Fibroblast of skin of scalp (primary cell): Measurements from ENCODE around the gene TOMM5.
A peak's percentile ranks its signal among the peaks of the same experiment; 100 is the strongest.

Experiments
- DNase-seq: peaks from one replicate; pipeline ENCODE4 v3.0.0-alpha.2; 2013

The TOMM5 gene

GRCh38 chr9:37561682-37562081 lies 30.7 kb downstream of the TOMM5 start:
- DNase-seq, result no peak

DNA sequence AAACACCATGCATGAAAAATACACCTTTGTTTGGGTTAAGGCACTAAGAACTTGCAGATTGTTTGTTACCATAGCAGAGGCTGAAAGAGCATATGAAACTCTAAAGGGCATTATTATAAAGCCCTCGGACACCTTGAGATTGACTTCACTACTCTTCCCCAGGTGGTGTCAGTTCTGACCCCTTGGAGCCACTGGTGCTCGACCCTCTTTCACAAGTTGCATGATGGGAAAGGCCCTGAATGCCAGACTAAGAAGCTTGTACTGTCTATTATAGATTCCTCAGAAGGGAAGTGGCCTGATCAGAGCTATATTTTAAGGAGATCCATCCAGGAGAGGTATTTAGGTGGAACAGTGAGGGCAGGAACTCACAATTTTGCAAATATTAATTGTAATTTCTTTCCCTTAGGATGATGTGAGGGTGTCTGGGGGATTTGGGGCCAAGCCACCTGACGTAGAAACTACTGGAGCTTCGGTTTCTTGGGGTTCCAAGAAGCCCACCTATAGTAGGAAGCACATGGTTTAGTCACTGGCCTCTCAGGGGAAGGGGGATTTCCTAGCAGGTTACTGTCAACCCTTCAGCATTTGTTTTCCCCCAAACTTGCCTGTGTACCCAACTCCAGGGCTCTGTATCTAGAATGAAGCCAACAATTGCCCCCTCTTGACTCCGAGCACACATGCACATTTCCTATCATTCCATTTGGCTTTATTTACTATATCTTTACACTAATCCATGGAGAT lies 32.4 kb downstream of the TOMM5 start:
- DNase-seq, result no peak

GRCh38 chr9:37559125-37559524 lies 33.3 kb downstream of the TOMM5 start:
- no peak for DNase-seq

GRCh38 chr9:37555786-37556185 lies 36.6 kb downstream of the TOMM5 start:
- peak; percentile 76 for DNase-seq

- DNase-seq, result peak; percentile 33
Measured at GRCh38 chr9:37554318-37554717, 38.1 kb downstream of the TOMM5 start.

DNA sequence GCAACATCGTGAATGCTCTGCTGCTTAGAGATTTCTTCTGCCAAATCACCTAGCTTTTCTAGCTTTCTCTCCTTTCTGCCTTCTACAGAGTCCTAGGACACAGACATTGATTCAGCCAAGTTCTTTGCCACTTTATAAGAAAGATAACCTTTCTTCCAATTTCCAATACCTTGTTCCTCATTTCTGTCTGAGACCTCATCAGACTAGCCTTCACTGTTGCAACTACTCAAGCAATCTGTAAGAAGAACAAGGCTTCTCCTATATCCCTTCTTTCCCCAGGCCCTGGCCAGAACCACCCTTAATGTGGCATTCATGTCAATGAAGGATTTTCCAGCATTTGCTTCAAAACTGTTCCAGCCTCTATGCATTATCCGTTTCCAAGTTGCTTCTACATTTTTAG lies 40.5 kb downstream of the TOMM5 start:
- no peak for DNase-seq

DNA sequence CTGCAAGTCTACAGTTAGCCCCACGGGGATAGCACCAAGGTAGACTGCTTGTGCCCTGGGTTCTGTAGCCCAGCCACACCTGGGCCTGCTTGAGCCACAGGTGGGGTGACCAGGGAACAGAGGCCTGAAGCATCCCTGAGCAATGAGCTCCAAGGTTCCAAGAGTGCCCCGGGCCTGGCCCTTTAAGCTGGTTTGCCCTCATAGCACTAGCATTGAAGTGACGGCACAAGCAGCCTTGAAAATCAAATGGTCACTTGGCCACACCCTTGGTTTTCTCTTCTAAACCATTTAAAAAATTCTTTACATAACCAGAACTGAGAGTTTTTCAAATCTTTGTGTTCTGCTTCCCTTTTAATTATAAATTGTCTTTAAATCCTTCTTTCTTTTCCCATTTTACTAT lies 40.9 kb downstream of the TOMM5 start:
- DNase-seq, result no peak

DNA sequence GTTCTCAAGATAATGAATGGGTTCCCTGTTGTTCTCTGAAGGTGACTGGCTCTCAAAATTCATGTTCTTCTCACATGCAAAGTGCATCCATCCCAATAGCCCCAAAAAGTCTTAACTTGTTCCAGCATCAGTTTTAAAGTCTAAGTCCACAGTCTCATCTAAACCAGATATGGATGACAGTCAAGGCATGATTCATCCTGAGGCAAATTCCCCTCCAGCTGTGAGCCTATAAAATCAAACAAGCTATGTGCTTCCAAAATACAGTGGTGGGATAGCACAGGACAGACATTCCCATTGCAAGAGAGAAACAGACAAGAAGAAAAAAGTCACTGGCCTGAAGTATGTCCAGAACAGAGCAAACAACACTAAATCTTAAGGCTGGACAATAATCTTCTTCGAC lies 41.6 kb downstream of the TOMM5 start:
- DNase-seq, result peak; percentile 72

DNA sequence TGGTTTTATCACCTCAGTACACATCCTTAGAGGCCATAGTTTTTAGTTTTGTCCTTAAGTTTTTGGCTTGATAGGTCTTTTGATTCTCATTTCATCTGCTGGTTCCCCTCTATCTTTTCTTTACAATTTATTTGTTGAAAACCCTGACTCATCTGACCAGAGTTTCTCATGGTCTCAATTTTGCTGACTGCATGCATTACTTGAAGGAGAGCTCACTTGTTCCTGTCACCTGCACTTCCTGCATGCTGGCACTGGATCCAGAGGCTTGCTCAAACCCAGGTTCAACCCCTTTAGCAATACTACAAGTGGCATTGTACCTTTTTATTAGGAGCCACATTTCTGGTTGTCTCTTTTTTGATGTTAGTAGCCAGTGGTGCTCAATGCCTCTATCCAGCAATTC lies 42.9 kb downstream of the TOMM5 start:
- no peak for DNase-seq

DNA sequence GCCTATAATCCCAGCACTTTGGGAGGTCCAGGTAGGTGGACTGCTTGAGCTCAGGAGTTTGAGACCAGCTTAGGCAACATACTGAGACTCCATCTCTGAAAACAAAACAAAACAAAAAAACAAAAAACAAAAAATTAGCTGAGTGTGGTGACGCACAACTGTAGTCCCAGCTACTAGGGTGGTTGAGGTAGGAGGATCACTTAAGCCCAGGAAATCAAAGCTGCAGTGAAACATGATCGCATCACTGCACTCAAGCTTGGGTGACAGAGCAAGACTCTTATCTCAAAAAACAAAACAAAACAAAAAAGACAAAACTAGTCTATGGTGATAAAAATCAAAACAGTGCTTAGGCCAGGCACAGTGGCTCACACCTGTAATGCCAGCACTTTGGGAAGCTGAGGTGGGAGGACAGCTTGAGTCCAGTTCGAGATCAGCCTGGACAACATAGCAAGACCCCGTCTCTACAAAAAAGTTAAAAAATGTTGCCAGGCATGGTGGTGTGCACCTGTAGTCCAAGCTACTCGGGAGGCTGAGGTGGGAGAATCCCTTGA lies 45.0 kb downstream of the TOMM5 start:
- DNase-seq, result no peak

DNA sequence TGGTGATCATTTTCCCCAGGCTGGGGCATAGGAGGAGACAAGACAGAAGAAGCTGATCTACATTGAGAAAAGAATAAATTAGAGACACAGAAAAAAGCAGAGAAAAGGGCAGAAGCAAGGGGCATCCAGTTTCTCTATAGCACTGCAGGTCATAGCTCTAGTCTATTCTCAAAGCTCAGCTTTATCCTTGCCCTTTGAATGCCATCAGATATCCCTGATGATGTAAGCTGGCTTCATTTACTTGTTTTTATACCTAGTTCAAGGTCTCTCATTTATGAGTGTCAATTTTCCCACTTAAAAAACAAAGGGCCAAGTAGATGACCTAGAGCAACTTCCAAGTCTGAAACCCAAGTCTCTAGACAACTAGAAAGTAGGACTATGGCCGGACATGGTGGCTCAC lies 48.9 kb downstream of the TOMM5 start:
- no peak for DNase-seq

DNA sequence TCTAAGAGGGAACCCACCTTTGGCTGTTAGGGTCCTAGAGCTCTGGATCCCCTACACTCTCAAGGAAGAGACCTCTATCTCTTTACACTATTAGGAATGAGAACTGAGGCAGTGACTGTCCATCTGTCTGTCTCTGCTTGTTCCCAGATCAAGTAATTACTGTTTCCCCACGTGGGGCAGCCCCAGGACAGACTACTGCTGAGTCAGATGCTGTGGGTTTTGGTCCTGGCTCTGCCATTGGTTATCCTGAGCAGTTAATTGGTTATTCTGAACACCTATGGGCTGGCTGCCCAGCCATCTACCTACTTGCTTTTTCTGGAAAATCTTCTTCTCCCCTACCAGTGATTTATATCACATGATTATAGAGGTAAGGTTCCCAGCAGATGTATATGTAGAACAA lies 49.5 kb downstream of the TOMM5 start:
- no peak for DNase-seq

- no peak for DNase-seq
Measured at GRCh38 chr9:37542488-37542887, 49.9 kb downstream of the TOMM5 start.

DNA sequence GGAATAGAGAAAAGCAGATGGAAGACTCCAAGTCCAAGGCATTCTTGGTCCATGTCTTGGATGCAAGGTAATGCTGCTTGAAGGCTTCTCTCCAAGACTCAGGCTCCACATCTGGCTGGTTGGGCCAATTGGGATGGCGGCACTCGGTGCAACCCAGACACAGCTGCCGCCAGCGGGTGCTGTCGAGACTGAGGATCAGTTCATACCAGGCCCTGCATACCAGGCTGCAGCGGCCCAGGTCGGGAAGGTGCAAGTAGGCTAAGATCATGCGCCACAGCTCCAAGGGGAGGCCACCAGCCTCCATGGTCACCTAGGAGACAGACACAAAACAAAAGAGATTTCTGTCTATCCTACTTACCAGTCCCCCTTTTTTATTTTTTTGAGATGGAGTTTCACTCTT lies 50.9 kb downstream of the TOMM5 start:
- DNase-seq, result no peak

DNA sequence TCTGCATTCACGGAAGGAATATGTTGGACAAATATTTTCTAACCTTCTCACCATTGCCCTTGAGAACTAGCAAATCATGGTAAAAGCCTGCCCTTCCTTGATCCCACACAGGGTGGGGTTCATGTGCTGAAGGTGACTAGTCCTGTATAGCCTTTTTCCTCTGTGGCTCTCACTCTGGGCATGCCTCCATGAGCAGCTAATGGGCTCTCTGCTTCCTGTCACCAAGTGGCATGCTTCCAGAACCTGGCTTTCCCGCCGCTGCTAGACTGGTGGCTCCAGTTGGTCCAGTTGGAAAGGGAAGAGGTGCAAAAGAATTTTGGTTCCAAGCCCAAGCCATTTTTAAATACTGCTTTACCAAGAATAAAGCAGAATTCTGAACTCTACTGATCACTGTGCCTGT lies 51.8 kb downstream of the TOMM5 start:
- DNase-seq, result no peak

DNA sequence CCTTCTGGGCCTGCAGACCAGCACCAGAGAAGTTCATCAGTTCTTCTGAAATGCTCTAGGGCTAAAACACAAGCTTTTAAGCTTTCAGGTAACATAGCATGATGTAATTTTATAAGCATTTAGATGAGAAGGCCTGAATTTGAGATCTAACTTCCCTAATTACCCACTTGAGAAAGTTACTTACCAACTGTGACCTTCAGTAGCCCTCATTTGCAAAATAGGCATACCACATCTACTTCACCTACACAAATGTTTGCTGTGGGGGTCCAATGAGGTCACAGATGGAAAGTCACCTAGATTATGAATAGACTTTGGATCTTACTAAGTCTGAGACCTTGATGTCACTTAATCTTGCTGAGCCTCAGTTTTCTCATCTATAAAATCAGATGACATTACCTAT lies 52.8 kb downstream of the TOMM5 start:
- DNase-seq, result no peak
